Hematopoietic multipotent progenitor cell treated with erythropoietin and hydrocortisone succinate and interleukin-3 and kit ligand, for 17 days (in vitro differentiated cells): Measurements from ENCODE around the gene RAI14.

Source experiments
- DNase-seq: peaks from one replicate; pipeline ENCODE4 v3.0.0-alpha.2; 2015; ENCODE audit warnings: low spot score

RAI14 gene

GRCh38 chr5:34656001-34656699 is at the start of gene RAI14:
RAI14 (plus strand) TSS chr5:34656328; CDS start chr5:34686920, 30,592 bp downstream.
- no peak for DNase-seq

- no peak for DNase-seq
These were observed 47.8 kb upstream of the RAI14 start for GRCh38 chr5:34608368-34608767.

- no peak for DNase-seq
These were observed 47.1 kb upstream of the RAI14 start for GRCh38 chr5:34608859-34609648.

GRCh38 chr5:34609951-34610441 is 46.1 kb upstream of the RAI14 start:
- DNase-seq, result no peak

- no peak for DNase-seq
These were observed 45.6 kb upstream of the RAI14 start for GRCh38 chr5:34610546-34610945.

GRCh38 chr5:34611464-34612415 is 44.4 kb upstream of the RAI14 start:
- DNase-seq, result no peak

GRCh38 chr5:34616651-34617050 is 39.5 kb upstream of the RAI14 start:
- no peak for DNase-seq

- DNase-seq, result no peak
These were observed 37.6 kb upstream of the RAI14 start for GRCh38 chr5:34618371-34619065.

- no peak for DNase-seq
These were observed 35.9 kb upstream of the RAI14 start for GRCh38 chr5:34620185-34620584.

GRCh38 chr5:34621277-34622097 is 34.6 kb upstream of the RAI14 start:
- DNase-seq, result no peak

GRCh38 chr5:34622098-34622400 is 34.1 kb upstream of the RAI14 start:
- no peak for DNase-seq

- no peak for DNase-seq
These were observed 31.4 kb upstream of the RAI14 start for GRCh38 chr5:34624691-34625090.

GRCh38 chr5:34625246-34625645 is 30.9 kb upstream of the RAI14 start:
- no peak for DNase-seq

- no peak for DNase-seq
These were observed 30.1 kb upstream of the RAI14 start for GRCh38 chr5:34626036-34626435.

- DNase-seq, result no peak
These were observed 29.4 kb upstream of the RAI14 start for GRCh38 chr5:34626751-34627150.

GRCh38 chr5:34627794-34628193 is 28.3 kb upstream of the RAI14 start:
- DNase-seq, result no peak

- DNase-seq, result no peak
These were observed 27.8 kb upstream of the RAI14 start for GRCh38 chr5:34628373-34628772.

- no peak for DNase-seq
These were observed 25.5 kb upstream of the RAI14 start for GRCh38 chr5:34630596-34630995.

- DNase-seq, result no peak
These were observed 23.2 kb upstream of the RAI14 start for GRCh38 chr5:34632807-34633422.

GRCh38 chr5:34639852-34640626 is 16.1 kb upstream of the RAI14 start:
- no peak for DNase-seq
